ENCODE data around the gene SULT1B1. TPM values are rescaled to one million over a fixed set of nuclear protein-coding genes. Genes with fewer than 3 reads are reported as not detected.

Gene SULT1B1
- total RNA-seq, 1 experiment from 2014 or later = 0.04 TPM

- no peak for TF ChIP-seq ATF2 (CRISPR knock-in tag; IDR thresholded peaks at IDR 0.05; ENCODE audit: borderline replicate concordance, low read depth)
- TF ChIP-seq NR3C1 (CRISPR knock-in tag; conservative IDR thresholded peaks at IDR 0.05; ENCODE audit: low read depth) = no peak
Observed at GRCh38 chr4:69714086-69714485, 46.3 kb downstream of the SULT1B1 start (continued).

GRCh38 chr4:69713593-69713992, 46.8 kb downstream of the SULT1B1 start:
- no peaks in the 10 kb centered on the region for H3K27me3 Mint-ChIP-seq (ENCODE audit: low read depth)
- ATAC-seq = no peak
- TF ChIP-seq PRDM15 (CRISPR knock-in tag; IDR thresholded peaks at IDR 0.05) = no peak
- peak; percentile 87 for TF ChIP-seq GABPB1 (CRISPR knock-in tag; IDR thresholded peaks at IDR 0.05)
- ChIA-PET POLR2A (no interaction called here), CTCF (no interaction called here)
- peaks cover 6% of the 10 kb centered on the region for H3K4me1 Mint-ChIP-seq
- no peak overlapping the region for H3K4me3 Mint-ChIP-seq
- DNase-seq (ENCODE audit: low spot score) = no peak
- no peak overlapping the region for H3K27ac Mint-ChIP-seq
- H3K36me3 Mint-ChIP-seq = peaks cover 16% of the 10 kb centered on the region
- peaks cover 31% of the 10 kb centered on the region for H3K9me3 Mint-ChIP-seq

GRCh38 chr4:69710580-69710979, 49.8 kb downstream of the SULT1B1 start:
- DNase-seq (ENCODE audit: low spot score) (no peak), ATAC-seq (no peak)
- H3K4me3 Mint-ChIP-seq = no peak overlapping the region
- CTCF ChIA-PET = no interaction called here
- H3K9me3 Mint-ChIP-seq = peaks cover 34% of the 10 kb centered on the region
- POLR2A ChIA-PET = no interaction called here
- H3K27ac Mint-ChIP-seq = no peak overlapping the region
- TF ChIP-seq ZNF416 (CRISPR knock-in tag; IDR thresholded peaks at IDR 0.05) (no peak), CTCF (IDR thresholded peaks at IDR 0.05) (no peak)
- no peaks in the 10 kb centered on the region for H3K27me3 Mint-ChIP-seq (ENCODE audit: low read depth)
- no peaks in the 10 kb centered on the region for H3K4me1 Mint-ChIP-seq
- peaks cover 16% of the 10 kb centered on the region for H3K36me3 Mint-ChIP-seq

GRCh38 chr4:69708211-69708610, 52.2 kb downstream of the SULT1B1 start:
- no peak for TF ChIP-seq ZNF232 (CRISPR knock-in tag; IDR thresholded peaks at IDR 0.05)
- no peak for TF ChIP-seq ATF6 (CRISPR knock-in tag; IDR thresholded peaks at IDR 0.05)
- no peak for TF ChIP-seq PREB (CRISPR knock-in tag; IDR thresholded peaks at IDR 0.05; ENCODE audit: borderline replicate concordance)
- no peak for TF ChIP-seq ZSCAN18 (CRISPR knock-in tag; IDR thresholded peaks at IDR 0.05)
- no peak for TF ChIP-seq USF1 (CRISPR knock-in tag; IDR thresholded peaks at IDR 0.05)
- no peak for TF ChIP-seq ZNF281 (CRISPR knock-in tag; IDR thresholded peaks at IDR 0.05)
- ChIA-PET POLR2A (no interaction called here), CTCF (no interaction called here)
- peaks cover 16% of the 10 kb centered on the region for H3K36me3 Mint-ChIP-seq
- no peaks in the 10 kb centered on the region for H3K27me3 Mint-ChIP-seq (ENCODE audit: low read depth)
- no peaks in the 10 kb centered on the region for H3K4me1 Mint-ChIP-seq
- H3K4me3 Mint-ChIP-seq = no peak overlapping the region
- DNase-seq (ENCODE audit: low spot score) (no peak), ATAC-seq (no peak)
- H3K27ac Mint-ChIP-seq = no peak overlapping the region
- peaks cover 34% of the 10 kb centered on the region for H3K9me3 Mint-ChIP-seq

Measured in WTC11 (cell line).